ENCODE measurements around the gene TMA7. TPM values are rescaled to one million over a fixed set of nuclear protein-coding genes. Genes with fewer than 3 reads are reported as not detected.
"Not testable (repeated sequence)": the region's sequence is repeated elsewhere in the genome, so short reads cannot be mapped to it uniquely, and the experiment has no call there.

TMA7 gene
- total and polyA plus RNA-seq, 12 donors, result 140 to 1,063 (median 196) TPM

DNA sequence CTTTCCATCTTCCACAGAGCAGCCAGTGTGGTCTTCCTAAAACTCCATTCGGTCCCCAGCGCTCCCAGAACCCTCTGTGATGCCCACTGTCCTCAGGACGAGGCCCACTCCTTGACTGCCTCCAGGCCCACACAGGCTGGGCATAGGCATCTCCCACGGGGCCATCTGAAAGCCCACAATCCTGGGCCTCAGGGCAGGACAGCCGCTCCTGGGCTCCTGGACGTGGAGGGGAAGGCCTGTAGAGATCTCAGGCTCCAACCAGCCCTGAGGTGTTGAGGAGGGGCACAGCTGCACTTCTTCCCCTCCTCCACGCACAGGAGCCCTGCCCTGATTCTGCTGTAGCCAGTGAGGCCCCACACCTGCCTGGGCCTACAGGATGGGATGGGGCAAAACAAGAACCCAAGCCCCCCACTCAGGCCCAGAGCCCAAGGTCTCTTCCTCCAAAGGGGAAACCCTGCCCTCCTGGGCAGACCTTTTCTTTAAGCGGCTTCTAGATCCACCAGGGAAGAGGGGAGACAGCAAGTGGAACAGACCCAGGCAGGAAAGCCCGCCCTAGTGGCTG is 38.0 kb downstream of the TMA7 start:
- peak overlapping the region in 1 of 10 donors; percentile 14 for H3K4me3 ChIP-seq
- intact Hi-C loops (cut with DNase I), result no loop called here
- peaks cover 0 to 46% (median 0%) of the 10 kb centered on the region in 9 donors for H3K36me3 ChIP-seq
- WGBS, 2 donors, result 71 to 74% methylated on average over 9 of the region's 9 CpGs
- peak overlapping the region; percentile 22 to 85 (median 73) for H3K27ac ChIP-seq
- ATAC-seq (peak in 4 of 8 donors; percentile 2 to 5 (median 4)), DNase-seq (no peak)
- no peaks in the 10 kb centered on the region for H3K27me3 ChIP-seq
- peaks cover 2 to 35% (median 22%) of the 10 kb centered on the region in 9 donors for H3K4me1 ChIP-seq
- TF ChIP-seq, protein P1, sequence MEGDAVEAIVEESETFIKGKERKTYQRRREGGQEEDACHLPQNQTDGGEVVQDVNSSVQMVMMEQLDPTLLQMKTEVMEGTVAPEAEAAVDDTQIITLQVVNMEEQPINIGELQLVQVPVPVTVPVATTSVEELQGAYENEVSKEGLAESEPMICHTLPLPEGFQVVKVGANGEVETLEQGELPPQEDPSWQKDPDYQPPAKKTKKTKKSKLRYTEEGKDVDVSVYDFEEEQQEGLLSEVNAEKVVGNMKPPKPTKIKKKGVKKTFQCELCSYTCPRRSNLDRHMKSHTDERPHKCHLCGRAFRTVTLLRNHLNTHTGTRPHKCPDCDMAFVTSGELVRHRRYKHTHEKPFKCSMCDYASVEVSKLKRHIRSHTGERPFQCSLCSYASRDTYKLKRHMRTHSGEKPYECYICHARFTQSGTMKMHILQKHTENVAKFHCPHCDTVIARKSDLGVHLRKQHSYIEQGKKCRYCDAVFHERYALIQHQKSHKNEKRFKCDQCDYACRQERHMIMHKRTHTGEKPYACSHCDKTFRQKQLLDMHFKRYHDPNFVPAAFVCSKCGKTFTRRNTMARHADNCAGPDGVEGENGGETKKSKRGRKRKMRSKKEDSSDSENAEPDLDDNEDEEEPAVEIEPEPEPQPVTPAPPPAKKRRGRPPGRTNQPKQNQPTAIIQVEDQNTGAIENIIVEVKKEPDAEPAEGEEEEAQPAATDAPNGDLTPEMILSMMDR (IDR thresholded peaks at IDR 0.05), result no peak
- no peaks in the 10 kb centered on the region for H3K9me3 ChIP-seq

DNA sequence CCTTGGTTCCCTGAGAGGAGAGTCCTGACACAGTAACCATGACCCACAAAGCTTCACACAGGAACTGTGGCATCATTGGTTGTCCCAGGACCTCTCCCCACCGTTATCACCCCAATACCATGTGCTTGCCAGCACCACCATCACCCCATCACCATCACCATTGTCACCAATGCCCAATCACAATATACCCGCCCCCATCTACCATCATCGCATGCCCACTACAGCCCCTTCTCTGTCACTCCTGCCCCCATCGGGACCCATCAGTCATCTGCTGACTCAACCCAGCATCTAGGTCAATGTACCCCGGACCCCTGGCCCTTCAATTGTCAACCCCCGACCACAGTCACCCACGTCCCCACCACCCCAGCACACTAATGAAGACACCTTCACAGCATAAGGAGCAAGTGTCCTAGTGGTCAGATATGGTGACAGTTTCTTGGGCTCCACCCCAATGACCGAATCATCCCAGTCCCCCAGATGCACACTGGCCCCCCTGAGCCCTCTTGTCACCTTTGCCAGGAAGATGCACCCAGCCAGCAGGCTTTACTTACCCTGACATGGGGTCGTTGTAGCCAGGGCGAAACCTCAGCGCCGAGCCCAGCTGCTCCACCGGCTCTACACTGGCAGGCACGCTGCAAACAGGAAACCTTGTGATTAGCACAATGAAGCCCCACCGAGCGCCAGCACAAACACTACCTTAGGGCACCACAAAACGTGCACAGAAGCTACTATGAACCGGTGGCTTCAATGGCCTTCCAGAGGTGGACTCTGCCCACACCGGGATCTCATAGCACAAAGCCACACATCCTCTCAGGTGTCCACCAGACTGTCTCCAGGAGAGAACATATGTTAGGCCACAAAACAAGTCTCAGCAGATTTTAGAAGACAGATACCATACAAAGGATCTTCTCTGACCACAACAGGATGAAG is 38.8 kb downstream of the TMA7 start:
- 77 to 86% methylated on average over 19 of the region's 19 CpGs for WGBS, 2 donors
- Histone ChIP-seq H3K27ac (peak overlapping the region in 8 of 10 donors; percentile 50 to 85 (median 76)), H3K27me3 (no peaks in the 10 kb centered on the region), H3K4me3 (peak overlapping the region in 1 of 10 donors; percentile 14), H3K9me3 (no peaks in the 10 kb centered on the region), H3K36me3 (peaks cover 0 to 46% (median 0%) of the 10 kb centered on the region in 9 donors), H3K4me1 (peaks cover 0 to 26% (median 13%) of the 10 kb centered on the region in 9 donors)
- TF ChIP-seq, protein P1 (IDR thresholded peaks at IDR 0.05), result no peak
- peak in 3 of 8 donors; percentile 11 to 30 (median 22) for ATAC-seq
- intact Hi-C loops (cut with DNase I), result no loop called here
- no peak for DNase-seq

DNA sequence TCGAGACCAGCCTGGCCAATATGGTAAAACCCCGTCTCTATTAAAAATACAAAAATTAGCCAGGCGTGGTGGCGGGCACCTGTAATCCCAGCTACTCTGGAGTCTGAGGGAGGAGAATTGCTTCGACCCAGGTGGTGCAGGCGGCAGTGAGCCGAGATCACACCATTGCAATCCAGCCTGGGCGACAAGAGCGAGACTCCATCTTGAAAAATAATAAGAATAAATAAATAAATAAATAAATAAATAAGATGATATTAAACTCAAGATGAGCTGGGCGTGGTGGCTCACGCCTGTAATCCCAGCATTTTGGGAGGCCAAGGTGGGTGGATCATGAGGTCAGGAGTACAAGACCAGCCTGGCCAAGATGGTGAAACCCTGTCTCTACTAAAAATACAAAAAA is 40.8 kb downstream of the TMA7 start:
- ATAC-seq; intact Hi-C loops (cut with DNase I); H3K27ac ChIP-seq; DNase-seq; H3K4me3 ChIP-seq; H3K9me3 ChIP-seq; H3K27me3 ChIP-seq: not testable (repeated sequence)
- peaks cover 0 to 25% (median 13%) of the 10 kb centered on the region in 9 donors for H3K4me1 ChIP-seq
- 98 to 99% methylated on average over 11 of the region's 11 CpGs for WGBS, 2 donors
- H3K36me3 ChIP-seq, result peaks cover 0 to 37% (median 0%) of the 10 kb centered on the region in 9 donors

DNA sequence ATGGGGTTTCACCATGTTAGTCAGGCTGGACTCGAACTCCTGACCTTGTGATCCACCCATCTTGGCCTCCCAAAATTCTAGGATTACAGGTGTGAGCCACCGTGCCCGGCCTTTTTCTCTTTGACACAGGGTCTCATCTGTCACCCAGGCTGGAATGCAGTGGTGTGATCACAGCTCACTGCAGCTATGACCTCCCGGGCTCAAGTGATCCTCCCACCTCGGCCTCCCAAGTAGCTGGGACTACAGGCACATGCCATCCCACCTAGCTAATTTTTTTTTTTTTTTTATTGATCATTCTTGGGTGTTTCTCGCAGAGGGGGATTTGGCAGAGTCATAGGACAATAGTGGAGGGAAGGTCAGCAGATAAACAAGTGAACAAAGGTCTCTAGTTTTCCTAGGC is 42.8 kb downstream of the TMA7 start:
- H3K27me3 ChIP-seq; H3K4me3 ChIP-seq; ATAC-seq; intact Hi-C loops (cut with DNase I); DNase-seq; H3K9me3 ChIP-seq; H3K27ac ChIP-seq: not testable (repeated sequence)
- 94 to 97% methylated on average over 6 of the region's 6 CpGs for WGBS, 2 donors
- peaks cover 0 to 24% (median 0%) of the 10 kb centered on the region in 9 donors for H3K36me3 ChIP-seq
- H3K4me1 ChIP-seq, result peaks cover 0 to 12% (median 4%) of the 10 kb centered on the region in 9 donors

DNA sequence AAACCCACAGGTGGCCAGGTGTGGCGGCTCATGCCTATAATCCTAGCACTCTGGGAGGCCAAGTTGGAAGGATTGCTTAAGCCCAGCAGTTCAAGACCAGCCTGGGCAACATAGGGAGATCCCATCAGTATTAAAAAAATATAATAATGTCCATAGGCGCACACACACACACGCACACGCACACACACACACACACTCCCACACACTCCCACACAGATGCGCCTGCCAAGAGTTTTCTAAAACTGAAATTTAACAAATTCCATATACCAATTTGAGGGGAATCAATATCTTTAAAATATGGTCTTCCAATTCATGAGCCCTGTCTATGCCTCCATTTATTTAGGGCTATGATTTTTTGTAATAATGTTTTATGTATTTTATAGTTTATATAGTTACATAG is 46.9 kb downstream of the TMA7 start:
- Histone ChIP-seq H3K4me3 (no peak overlapping the region), H3K4me1 (no peaks in the 10 kb centered on the region), H3K27me3 (no peaks in the 10 kb centered on the region), H3K36me3 (peaks cover 0 to 39% (median 0%) of the 10 kb centered on the region in 9 donors), H3K27ac (no peak overlapping the region), H3K9me3 (no peaks in the 10 kb centered on the region)
- no peak for ATAC-seq
- 92 to 93% methylated on average over 5 of the region's 5 CpGs for WGBS, 2 donors
- intact Hi-C loops (cut with DNase I), result no loop called here
- DNase-seq, result no peak
- TF ChIP-seq, protein P1 (IDR thresholded peaks at IDR 0.05), result no peak

Measured in heart right ventricle (tissue), 16 donors.